ENCODE data around the gene RAB11FIP4.

The RAB11FIP4 gene

DNA sequence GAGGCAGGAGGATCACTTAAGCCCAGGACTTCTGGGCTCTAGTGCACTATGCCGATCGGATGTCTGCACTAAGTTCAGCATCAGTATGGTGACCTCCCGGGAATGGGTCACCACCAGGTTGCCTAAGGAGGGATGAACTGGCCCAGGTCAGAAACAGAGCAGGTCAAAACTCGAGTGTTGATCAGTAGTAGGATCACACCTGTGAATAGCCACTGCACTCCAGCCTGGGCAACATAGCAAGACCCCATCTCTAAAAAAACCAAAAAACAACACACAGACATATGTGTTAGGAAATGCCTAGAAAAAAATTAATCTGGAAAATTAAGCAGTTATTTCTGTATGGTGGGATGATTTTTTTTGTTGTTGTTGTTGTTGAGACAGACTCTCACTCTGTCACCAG, 127.0 kb downstream of the RAB11FIP4 start:
- Histone ChIP-seq H4K20me1 (ENCODE audit: insufficient read depth, low read length, poor library complexity, severe bottlenecking) (no peaks in the 10 kb centered on the region), H3K27me3 (ENCODE audit: insufficient read depth, low read length, poor library complexity, severe bottlenecking) (no peaks in the 10 kb centered on the region), H3K79me2 (ENCODE audit: insufficient read depth, low read length) (no peaks in the 10 kb centered on the region), H3K9ac (ENCODE audit: low read depth, low read length, poor library complexity, severe bottlenecking) (no peak overlapping the region), H3K36me3 (ENCODE audit: insufficient read depth, low read length) (peaks cover 13% of the 10 kb centered on the region; the same call in 1 of the 2 replicates), H3K9me3 (ENCODE audit: insufficient read depth, low read depth, low read length) (no peaks in the 10 kb centered on the region), H3F3A (ENCODE audit: low read depth) (no peaks in the 10 kb centered on the region), H3K4me1 (ENCODE audit: insufficient read depth, low read length, poor library complexity, severe bottlenecking) (no peaks in the 10 kb centered on the region), H3K4me2 (ENCODE audit: low read depth, low read length, poor library complexity, severe bottlenecking) (no peak overlapping the region), H3K9me2 (replicated peaks; ENCODE audit: low read depth, low read length) (no peaks in the 10 kb centered on the region), H3K4me3 (ENCODE audit: low read length, poor library complexity, severe bottlenecking) (no peak overlapping the region), H2AFZ (ENCODE audit: low read length) (no peak overlapping the region)
- no peak for TF ChIP-seq EZH2phosphoT487 (IDR thresholded peaks at IDR 0.05; ENCODE audit: borderline replicate concordance)
- TF ChIP-seq, protein P1, sequence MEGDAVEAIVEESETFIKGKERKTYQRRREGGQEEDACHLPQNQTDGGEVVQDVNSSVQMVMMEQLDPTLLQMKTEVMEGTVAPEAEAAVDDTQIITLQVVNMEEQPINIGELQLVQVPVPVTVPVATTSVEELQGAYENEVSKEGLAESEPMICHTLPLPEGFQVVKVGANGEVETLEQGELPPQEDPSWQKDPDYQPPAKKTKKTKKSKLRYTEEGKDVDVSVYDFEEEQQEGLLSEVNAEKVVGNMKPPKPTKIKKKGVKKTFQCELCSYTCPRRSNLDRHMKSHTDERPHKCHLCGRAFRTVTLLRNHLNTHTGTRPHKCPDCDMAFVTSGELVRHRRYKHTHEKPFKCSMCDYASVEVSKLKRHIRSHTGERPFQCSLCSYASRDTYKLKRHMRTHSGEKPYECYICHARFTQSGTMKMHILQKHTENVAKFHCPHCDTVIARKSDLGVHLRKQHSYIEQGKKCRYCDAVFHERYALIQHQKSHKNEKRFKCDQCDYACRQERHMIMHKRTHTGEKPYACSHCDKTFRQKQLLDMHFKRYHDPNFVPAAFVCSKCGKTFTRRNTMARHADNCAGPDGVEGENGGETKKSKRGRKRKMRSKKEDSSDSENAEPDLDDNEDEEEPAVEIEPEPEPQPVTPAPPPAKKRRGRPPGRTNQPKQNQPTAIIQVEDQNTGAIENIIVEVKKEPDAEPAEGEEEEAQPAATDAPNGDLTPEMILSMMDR (conservative IDR thresholded peaks at IDR 0.05; ENCODE audit: low read length) = no peak

DNA sequence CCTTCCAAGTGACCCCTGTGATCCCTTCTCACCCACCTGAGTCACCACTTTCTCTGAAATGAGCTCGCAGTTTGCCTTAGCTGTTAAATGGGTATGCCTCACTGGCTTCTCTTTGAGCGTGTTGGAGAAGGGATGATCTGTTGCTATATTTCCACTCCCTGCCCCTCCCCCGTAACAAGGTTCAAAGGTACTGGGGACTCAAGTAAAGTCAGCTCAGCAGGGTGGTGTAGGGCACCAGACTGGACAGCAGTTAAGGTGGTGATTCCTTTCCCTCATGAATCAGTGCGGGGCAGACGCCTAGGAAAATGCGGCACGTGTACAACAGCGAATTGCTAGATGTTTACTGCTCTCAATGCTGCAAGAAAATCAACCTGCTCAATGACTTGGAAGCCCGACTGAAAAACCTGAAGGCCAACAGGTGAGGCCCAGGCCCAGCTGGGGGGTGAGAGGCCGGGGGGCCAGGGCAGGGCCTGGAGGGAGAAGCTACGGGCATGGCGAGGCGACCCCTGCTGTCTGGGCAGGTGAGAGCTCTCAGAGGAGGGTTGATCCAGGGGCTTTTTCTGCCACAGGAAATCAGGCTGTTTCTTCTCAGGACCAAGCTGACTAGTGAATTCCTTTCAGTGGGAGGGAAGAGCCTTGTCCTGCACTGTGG, 130.3 kb downstream of the RAB11FIP4 start:
- no peak overlapping the region for H3K4me2 ChIP-seq (ENCODE audit: low read depth, low read length, poor library complexity, severe bottlenecking)
- H3K4me3 ChIP-seq (ENCODE audit: low read length, poor library complexity, severe bottlenecking) = no peak overlapping the region
- no peaks in the 10 kb centered on the region for H3K27me3 ChIP-seq (ENCODE audit: insufficient read depth, low read length, poor library complexity, severe bottlenecking)
- no peaks in the 10 kb centered on the region for H3K9me2 ChIP-seq (replicated peaks; ENCODE audit: low read depth, low read length)
- H3K9me3 ChIP-seq (ENCODE audit: insufficient read depth, low read depth, low read length) = no peaks in the 10 kb centered on the region
- no peak overlapping the region for H3K9ac ChIP-seq (ENCODE audit: low read depth, low read length, poor library complexity, severe bottlenecking)
- H2AFZ ChIP-seq (ENCODE audit: low read length) = no peak overlapping the region
- H3F3A ChIP-seq (ENCODE audit: low read depth) = no peaks in the 10 kb centered on the region
- peaks cover 29% of the 10 kb centered on the region; the same call in 1 of the 2 replicates for H3K36me3 ChIP-seq (ENCODE audit: insufficient read depth, low read length)
- TF ChIP-seq, protein P1 (conservative IDR thresholded peaks at IDR 0.05; ENCODE audit: low read length) = peak; percentile 27; the same call in 1 of the 2 replicates
- no peak for TF ChIP-seq EZH2phosphoT487 (IDR thresholded peaks at IDR 0.05; ENCODE audit: borderline replicate concordance)
- H4K20me1 ChIP-seq (ENCODE audit: insufficient read depth, low read length, poor library complexity, severe bottlenecking) = no peaks in the 10 kb centered on the region
- H3K79me2 ChIP-seq (ENCODE audit: insufficient read depth, low read length) = no peaks in the 10 kb centered on the region
- no peaks in the 10 kb centered on the region for H3K4me1 ChIP-seq (ENCODE audit: insufficient read depth, low read length, poor library complexity, severe bottlenecking)

DNA sequence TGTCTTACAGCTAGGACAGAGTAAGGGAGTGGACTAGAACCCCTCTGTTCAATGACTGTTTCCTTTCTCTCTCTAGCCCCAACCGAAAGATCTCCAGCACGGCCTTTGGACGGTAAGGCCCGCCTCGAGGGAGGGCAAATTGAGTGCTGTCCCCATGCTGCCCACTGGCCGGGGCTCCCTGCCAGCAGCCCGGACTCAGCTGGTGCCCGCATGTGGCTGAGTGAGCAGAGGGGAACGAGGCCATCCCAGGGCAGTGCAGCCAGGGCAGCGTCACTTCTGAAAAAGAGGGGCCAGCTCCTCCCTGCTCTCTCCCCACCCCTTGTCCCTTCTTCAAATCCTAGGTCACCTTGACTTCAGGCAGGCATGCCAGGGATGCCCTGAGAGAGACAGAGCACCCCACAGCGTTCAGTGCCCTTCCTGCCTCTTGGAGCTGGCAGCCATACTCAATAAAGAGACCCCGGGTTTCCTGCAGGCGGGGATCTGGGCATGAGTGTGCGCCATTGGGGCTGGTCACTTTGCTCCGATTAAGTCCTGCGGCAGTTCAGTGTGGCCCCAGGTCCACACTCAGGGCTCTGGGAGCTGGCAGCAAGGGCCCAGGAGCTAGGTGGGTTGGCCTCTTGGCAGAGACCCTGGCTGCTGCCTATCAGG, 130.9 kb downstream of the RAB11FIP4 start:
- no peak overlapping the region for H3K4me3 ChIP-seq (ENCODE audit: low read length, poor library complexity, severe bottlenecking)
- H3F3A ChIP-seq (ENCODE audit: low read depth) = no peaks in the 10 kb centered on the region
- H2AFZ ChIP-seq (ENCODE audit: low read length) = no peak overlapping the region
- TF ChIP-seq, protein P1 (conservative IDR thresholded peaks at IDR 0.05; ENCODE audit: low read length) = no peak
- no peak for TF ChIP-seq EZH2phosphoT487 (IDR thresholded peaks at IDR 0.05; ENCODE audit: borderline replicate concordance)
- no peaks in the 10 kb centered on the region for H3K9me2 ChIP-seq (replicated peaks; ENCODE audit: low read depth, low read length)
- H3K9ac ChIP-seq (ENCODE audit: low read depth, low read length, poor library complexity, severe bottlenecking) = no peak overlapping the region
- H3K27me3 ChIP-seq (ENCODE audit: insufficient read depth, low read length, poor library complexity, severe bottlenecking) = no peaks in the 10 kb centered on the region
- no peak overlapping the region for H3K4me2 ChIP-seq (ENCODE audit: low read depth, low read length, poor library complexity, severe bottlenecking)
- H4K20me1 ChIP-seq (ENCODE audit: insufficient read depth, low read length, poor library complexity, severe bottlenecking) = no peaks in the 10 kb centered on the region
- peaks cover 29% of the 10 kb centered on the region; the same call in 1 of the 2 replicates for H3K36me3 ChIP-seq (ENCODE audit: insufficient read depth, low read length)
- H3K4me1 ChIP-seq (ENCODE audit: insufficient read depth, low read length, poor library complexity, severe bottlenecking) = no peaks in the 10 kb centered on the region
- no peaks in the 10 kb centered on the region for H3K79me2 ChIP-seq (ENCODE audit: insufficient read depth, low read length)
- H3K9me3 ChIP-seq (ENCODE audit: insufficient read depth, low read depth, low read length) = no peaks in the 10 kb centered on the region
